HG02588 (cell line): ENCODE measurements around the gene SP100.
"Not testable (repeated sequence)": the region's sequence is repeated elsewhere in the genome, so short reads cannot be mapped to it uniquely, and the experiment has no call there.

Experiments used
- ATAC-seq: cut with Tn5 transposase; IDR thresholded peaks from one replicate; pipeline ENCODE4 v1.9.1; 2021; ENCODE audit warnings: mild to moderate bottlenecking, moderate library complexity; ENCODE audit not compliant: unreplicated experiment

The SP100 gene

GRCh38 chr2:230457073-230457768 lies 41.2 kb downstream of the SP100 start:
- no peak for ATAC-seq

GRCh38 chr2:230457793-230458192 lies 41.8 kb downstream of the SP100 start:
- ATAC-seq = no peak

GRCh38 chr2:230459216-230459615 lies 43.2 kb downstream of the SP100 start:
- ATAC-seq = no peak

GRCh38 chr2:230471074-230471473 lies 55.1 kb downstream of the SP100 start:
- no peak for ATAC-seq

DNA sequence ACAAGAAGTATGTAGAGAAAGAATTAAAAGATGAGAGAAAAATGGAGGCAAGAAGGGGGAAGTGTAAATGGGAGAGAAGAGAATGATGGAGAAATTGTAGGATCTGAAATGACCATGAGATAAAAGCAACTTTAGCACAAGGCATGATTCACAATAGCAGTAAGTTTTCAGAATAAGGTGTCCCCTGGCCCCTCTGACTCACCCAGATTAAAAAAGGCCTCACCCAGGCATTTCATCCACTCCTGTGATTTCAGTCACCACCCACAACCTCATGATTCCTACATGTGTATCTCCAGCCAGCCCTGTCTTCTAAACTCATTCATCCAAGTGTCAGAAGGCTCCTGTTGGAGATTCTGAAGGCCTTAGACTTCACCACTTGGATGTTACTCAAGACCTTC lies 56.6 kb downstream of the SP100 start:
- ATAC-seq = no peak

- no peak for ATAC-seq
These were observed 57.4 kb downstream of the SP100 start for GRCh38 chr2:230473378-230473777.

DNA sequence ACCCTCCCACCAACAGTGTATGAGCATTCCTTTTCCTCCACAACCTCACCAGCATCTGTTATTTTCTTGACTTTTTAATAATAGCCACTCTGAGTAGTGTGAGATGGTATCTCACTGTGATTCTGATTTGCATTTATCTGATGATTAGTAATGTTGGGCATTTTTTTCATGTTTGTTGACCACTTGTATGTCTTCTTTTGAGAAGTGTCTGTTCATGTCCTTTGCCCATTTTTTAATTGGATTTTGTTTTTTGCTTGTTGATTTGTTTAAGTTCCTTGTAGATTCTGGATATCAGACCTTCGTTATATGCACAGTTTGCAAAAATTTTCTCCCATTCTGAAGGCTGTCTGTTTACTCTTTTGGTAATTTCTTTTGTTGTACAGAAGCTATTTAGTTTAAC lies 59.1 kb downstream of the SP100 start:
- ATAC-seq = no peak

- no peak for ATAC-seq
These were observed 69.9 kb downstream of the SP100 start for GRCh38 chr2:230485801-230486341.

DNA sequence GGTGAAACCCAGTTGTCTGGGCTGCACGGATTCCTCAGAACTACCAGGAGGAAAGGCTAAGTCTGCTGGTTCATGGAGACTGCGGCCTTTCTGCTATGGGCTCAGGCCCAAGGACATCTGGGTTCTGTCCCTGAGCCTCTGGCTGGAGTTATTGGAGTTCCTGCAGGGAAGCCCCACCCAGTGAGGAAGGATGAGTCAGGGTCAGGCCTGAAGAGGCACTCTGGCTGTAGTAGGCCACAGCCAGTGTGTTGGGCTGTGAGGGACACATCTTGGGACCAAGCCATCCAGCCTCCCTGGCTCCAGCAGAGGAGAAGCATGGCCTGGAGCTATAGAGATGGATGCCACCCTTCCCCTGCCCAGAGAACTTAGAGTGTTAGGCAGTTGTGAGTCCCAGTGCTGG lies 75.2 kb downstream of the SP100 start:
- ATAC-seq = not testable (repeated sequence)

DNA sequence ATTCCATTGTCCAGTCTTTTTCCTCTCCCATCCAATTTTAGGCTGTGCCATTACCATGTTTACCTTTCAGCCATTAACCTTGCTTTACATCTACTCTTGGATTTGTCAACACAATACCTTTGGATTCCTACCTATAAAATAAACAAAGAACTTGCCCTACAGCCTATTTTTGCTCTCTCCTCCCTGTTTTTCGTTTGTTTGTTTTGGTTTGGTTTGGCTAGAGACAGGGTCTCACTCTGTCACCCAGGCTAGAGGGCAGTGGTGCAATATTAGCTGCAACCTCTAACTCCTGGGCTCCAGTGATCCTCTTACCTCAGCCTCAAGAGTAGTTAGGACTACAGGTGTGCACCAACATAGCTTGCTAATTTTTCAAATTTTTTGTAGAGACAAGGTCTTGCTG lies 76.1 kb downstream of the SP100 start:
- ATAC-seq = no peak

- no peak for ATAC-seq
These were observed 79.0 kb downstream of the SP100 start for GRCh38 chr2:230494980-230495379.

GRCh38 chr2:230496891-230497290 lies 80.9 kb downstream of the SP100 start:
- ATAC-seq = no peak

- ATAC-seq = no peak
These were observed 82.6 kb downstream of the SP100 start for GRCh38 chr2:230498506-230499107.

DNA sequence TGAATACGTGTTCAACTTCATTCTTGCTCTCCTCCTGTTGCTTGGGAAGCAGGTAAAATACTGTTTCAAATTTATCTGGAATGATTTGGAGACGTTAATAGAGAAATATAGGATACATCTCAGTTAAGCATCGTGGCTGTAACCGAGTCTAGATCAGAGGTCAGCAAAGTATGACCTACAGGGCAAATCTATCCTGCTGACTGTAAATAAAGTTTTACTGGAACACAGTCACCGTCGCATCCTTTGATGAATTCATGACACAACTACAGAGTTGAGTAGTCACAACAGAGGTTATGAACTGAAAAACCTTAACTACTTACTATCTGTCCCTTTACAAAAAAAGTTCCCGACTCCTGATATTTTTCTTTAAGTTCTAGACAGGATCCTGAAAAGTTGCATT lies 86.6 kb downstream of the SP100 start:
- no peak for ATAC-seq

DNA sequence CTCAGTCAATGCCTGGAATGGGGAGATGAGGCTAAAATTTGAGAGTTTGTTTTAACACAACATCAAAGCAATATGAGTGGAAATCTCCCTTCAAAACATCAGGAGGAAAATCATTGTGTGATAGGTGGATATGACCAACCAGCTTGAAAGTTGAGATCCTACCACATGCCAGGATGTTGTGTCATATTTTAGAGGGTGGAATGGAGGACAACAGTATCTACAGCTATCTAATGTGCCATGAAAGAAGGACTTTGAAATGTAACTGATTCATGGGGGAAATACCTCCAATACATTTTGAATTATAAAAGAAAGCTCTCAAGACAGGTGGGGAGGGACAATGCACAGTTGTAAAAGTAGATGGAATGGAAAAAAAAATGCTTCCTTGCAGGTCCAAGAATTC lies 87.8 kb downstream of the SP100 start:
- ATAC-seq = no peak

GRCh38 chr2:230505162-230505561 lies 89.2 kb downstream of the SP100 start:
- peak; percentile 76 for ATAC-seq

DNA sequence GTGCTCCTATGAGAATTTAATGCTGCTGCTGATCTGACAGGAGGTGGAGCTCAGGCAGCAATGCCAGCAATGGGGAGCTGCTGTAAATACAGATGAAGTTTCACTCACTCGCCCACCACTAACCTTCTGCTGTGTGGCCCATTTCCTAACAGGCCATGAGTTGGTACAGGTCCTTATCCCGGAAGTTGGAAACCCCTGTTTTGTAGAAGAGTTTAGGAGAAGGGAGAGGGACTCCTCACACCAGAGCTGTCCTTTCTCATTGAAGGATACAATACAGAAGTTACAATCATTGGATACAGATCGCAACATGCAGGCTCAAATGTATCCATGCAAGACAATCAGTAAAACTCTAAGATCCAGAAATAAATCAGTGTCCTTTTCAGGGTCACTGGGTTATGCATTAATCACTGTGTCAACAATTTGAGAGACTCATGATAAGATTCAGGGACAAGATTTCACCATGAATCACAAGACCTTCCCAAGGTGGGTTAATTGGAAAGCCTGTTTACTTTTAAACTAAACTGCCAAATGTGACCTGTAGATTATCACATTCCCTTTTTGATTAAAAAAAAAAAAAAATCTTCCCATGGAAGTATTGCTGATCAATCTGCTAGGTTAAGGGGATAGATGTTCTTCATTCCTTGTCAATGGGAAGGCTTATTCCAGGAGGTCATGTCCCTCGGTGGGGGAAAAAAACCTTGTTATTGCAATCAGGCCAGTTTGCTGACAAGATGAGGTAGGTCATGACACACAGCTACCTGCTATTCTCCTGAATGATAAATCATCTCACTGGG lies 97.2 kb downstream of the SP100 start:
- ATAC-seq = no peak

GRCh38 chr2:230520061-230520874 lies 104.3 kb downstream of the SP100 start:
- ATAC-seq = no peak

- no peak for ATAC-seq
These were observed 104.8 kb downstream of the SP100 start for GRCh38 chr2:230520875-230521155.

GRCh38 chr2:230521386-230521785 lies 105.4 kb downstream of the SP100 start:
- ATAC-seq = no peak

GRCh38 chr2:230525682-230526081 lies 109.7 kb downstream of the SP100 start:
- ATAC-seq = no peak
